MM.1S (cell line): ENCODE measurements around the gene BRWD1.

Experiments
- EZH2 ChIP-seq: fragments of 300-600 bp; sonication (generic); optimal IDR thresholded peaks from 2 replicates; pipeline ENCODE3; 2017; ENCODE audit warnings: low read depth, mild to moderate bottlenecking, antibody characterized with exemption, low read length, mixed read lengths
- EZH2phosphoT487 ChIP-seq: fragments of 300-600 bp; sonication (generic); IDR thresholded peaks from 2 replicates; pipeline ENCODE4 v1.6.1; 2018; ENCODE audit warnings: antibody characterized with exemption, low read length
- TF ChIP-seq, protein P1 (sequence below): fragments of 300-600 bp; sonication (generic); IDR thresholded peaks from 2 replicates; pipeline ENCODE4 v1.5.1; 2016; ENCODE audit warnings: antibody characterized with exemption, low read length, mixed read lengths

GRCh38 chr21:39197448-39198233 lies 115.8 kb downstream of the BRWD1 start:
- TF ChIP-seq, protein P1, sequence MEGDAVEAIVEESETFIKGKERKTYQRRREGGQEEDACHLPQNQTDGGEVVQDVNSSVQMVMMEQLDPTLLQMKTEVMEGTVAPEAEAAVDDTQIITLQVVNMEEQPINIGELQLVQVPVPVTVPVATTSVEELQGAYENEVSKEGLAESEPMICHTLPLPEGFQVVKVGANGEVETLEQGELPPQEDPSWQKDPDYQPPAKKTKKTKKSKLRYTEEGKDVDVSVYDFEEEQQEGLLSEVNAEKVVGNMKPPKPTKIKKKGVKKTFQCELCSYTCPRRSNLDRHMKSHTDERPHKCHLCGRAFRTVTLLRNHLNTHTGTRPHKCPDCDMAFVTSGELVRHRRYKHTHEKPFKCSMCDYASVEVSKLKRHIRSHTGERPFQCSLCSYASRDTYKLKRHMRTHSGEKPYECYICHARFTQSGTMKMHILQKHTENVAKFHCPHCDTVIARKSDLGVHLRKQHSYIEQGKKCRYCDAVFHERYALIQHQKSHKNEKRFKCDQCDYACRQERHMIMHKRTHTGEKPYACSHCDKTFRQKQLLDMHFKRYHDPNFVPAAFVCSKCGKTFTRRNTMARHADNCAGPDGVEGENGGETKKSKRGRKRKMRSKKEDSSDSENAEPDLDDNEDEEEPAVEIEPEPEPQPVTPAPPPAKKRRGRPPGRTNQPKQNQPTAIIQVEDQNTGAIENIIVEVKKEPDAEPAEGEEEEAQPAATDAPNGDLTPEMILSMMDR, result no peak
- TF ChIP-seq EZH2 (no peak), EZH2phosphoT487 (no peak)
